Activated B cell treated with CpG ODN at 0.5 μM for 24 hours (primary cell): ENCODE results near the gene UXS1. TPM values are rescaled to one million over a fixed set of nuclear protein-coding genes. Genes with fewer than 3 reads are reported as not detected.

ENCODE experiments used
- ATAC-seq: fragments of 200-7000 bp; cut with Tn5 transposase; one replicate; pipeline ENCODE4 v1.10.0; 2021; ENCODE audit warnings: low read depth, mild to moderate bottlenecking, moderate library complexity
- CTCF ChIA-PET: fragments of 350-600 bp; sonication (Branson Sonifier 250); formaldehyde crosslinking; loops from one replicate; lab custom pipeline; 2021; ENCODE audit warnings: antibody characterized with exemption; lab: Charles Lee
- POLR2A ChIA-PET: fragments of 350-600 bp; sonication (Branson Sonifier 250); formaldehyde crosslinking; loops from one replicate; lab custom pipeline; 2021; ENCODE audit warnings: antibody characterized with exemption; lab: Charles Lee
- DNase-seq: peaks from one replicate; pipeline ENCODE4 v3.0.0; 2022
- H3K27ac Mint-ChIP-seq: one replicate; pipeline ENCODE4 v1.8.0; 2020; ENCODE audit warnings: mixed read lengths
- H3K27me3 Mint-ChIP-seq: one replicate; pipeline ENCODE4 v1.8.0; 2021; ENCODE audit warnings: mixed read lengths
- H3K36me3 Mint-ChIP-seq: one replicate; pipeline ENCODE4 v1.8.0; 2021; ENCODE audit warnings: low read depth, mixed read lengths
- H3K4me1 Mint-ChIP-seq: one replicate; pipeline ENCODE4 v1.8.0; 2021; ENCODE audit warnings: mixed read lengths
- H3K4me3 Mint-ChIP-seq: one replicate; pipeline ENCODE4 v1.8.0; 2020; ENCODE audit warnings: mild to moderate bottlenecking, mixed read lengths
- H3K9me3 Mint-ChIP-seq: one replicate; pipeline ENCODE4 v1.8.0; 2020; ENCODE audit warnings: mixed read lengths
- CTCF ChIP-seq: fragments of 200-600 bp; IDR thresholded peaks from one replicate; pipeline ENCODE4 v1.8.0; 2022; ENCODE audit warnings: antibody characterized with exemption, mild to moderate bottlenecking
- intact Hi-C: fragments of 100-400 bp; cut with micrococcal nuclease; formaldehyde crosslinking; loops from one replicate; pipeline ENCODE4 v1.15.1; 2024
- total RNA-seq: library from RNA; stranded (reverse); gene quantifications from 2 replicates; pipeline ENCODE4 v1.2.3, GENCODE V29; 2022

UXS1 gene
- total RNA-seq, 1 donor from 2014 or later: 24.2 TPM

GRCh38 chr2:106201661-106202060 lies 7.6 kb upstream of the UXS1 start:
- no peaks in the 10 kb centered on the region for H3K36me3 Mint-ChIP-seq
- no peak overlapping the region for H3K27ac Mint-ChIP-seq
- no peaks in the 10 kb centered on the region for H3K4me1 Mint-ChIP-seq
- ChIA-PET POLR2A (no interaction called here), CTCF (no interaction called here)
- H3K9me3 Mint-ChIP-seq: no peaks in the 10 kb centered on the region
- H3K4me3 Mint-ChIP-seq: no peak overlapping the region
- H3K27me3 Mint-ChIP-seq: peaks cover 11% of the 10 kb centered on the region
- ATAC-seq: no peak
- DNase-seq: no peak
- intact Hi-C loops: no loop called here
- no peak for TF ChIP-seq CTCF

- no peaks in the 10 kb centered on the region for H3K9me3 Mint-ChIP-seq
- POLR2A ChIA-PET: no interaction called here
- peaks cover 3% of the 10 kb centered on the region for H3K36me3 Mint-ChIP-seq
- H3K27me3 Mint-ChIP-seq: peaks cover 11% of the 10 kb centered on the region
- ATAC-seq (no peak), DNase-seq (no peak)
- TF ChIP-seq CTCF: no peak
- intact Hi-C loops: loop anchor here (5.0 to 10.0 kb wide), 2 partner anchors 74 to 423 kb away; no protein-coding TSS in a partner anchor
- peaks cover 11% of the 10 kb centered on the region for H3K4me1 Mint-ChIP-seq
- H3K4me3 Mint-ChIP-seq: no peak overlapping the region
- no peak overlapping the region for H3K27ac Mint-ChIP-seq
- CTCF ChIA-PET: no interaction called here
Observed at GRCh38 chr2:106197878-106198277, 3.8 kb upstream of the UXS1 start.

GRCh38 chr2:106195981-106196380 lies 1.9 kb upstream of the UXS1 start:
- Mint-ChIP-seq H3K27ac (no peak overlapping the region), H3K4me1 (peaks cover 29% of the 10 kb centered on the region), H3K36me3 (peaks cover 3% of the 10 kb centered on the region), H3K4me3 (no peak overlapping the region), H3K9me3 (no peaks in the 10 kb centered on the region), H3K27me3 (peaks cover 9% of the 10 kb centered on the region)
- TF ChIP-seq CTCF: no peak
- no peak for DNase-seq
- intact Hi-C loops: loop anchor here (2.0 to 10.0 kb wide), 3 partner anchors 76 to 449 kb away; no protein-coding TSS in a partner anchor
- no peak for ATAC-seq
- POLR2A ChIA-PET: no interaction called here
- CTCF ChIA-PET: no interaction called here

- POLR2A ChIA-PET: no interaction called here
- Mint-ChIP-seq H3K36me3 (peaks cover 3% of the 10 kb centered on the region), H3K4me1 (peaks cover 31% of the 10 kb centered on the region), H3K27ac (no peak overlapping the region), H3K4me3 (peak overlapping the region; percentile 95), H3K9me3 (no peaks in the 10 kb centered on the region), H3K27me3 (peaks cover 5% of the 10 kb centered on the region)
- no peak for ATAC-seq
- TF ChIP-seq CTCF: no peak
- no peak for DNase-seq
- CTCF ChIA-PET: no interaction called here
- intact Hi-C loops: loop anchor here (2.0 to 10.0 kb wide), 3 partner anchors 77 to 449 kb away; no protein-coding TSS in a partner anchor
Observed at GRCh38 chr2:106195456-106195855, 1.4 kb upstream of the UXS1 start.

GRCh38 chr2:106193690-106193976 lies 468 bp downstream of the UXS1 start:
- no peak for TF ChIP-seq CTCF
- no peaks in the 10 kb centered on the region for H3K27me3 Mint-ChIP-seq
- DNase-seq: no peak
- ChIA-PET CTCF (interaction anchor here (1.2 kb wide), 1 partner anchor 19 kb away, joined by 4 read pairs; no protein-coding TSS in a partner anchor), POLR2A (interaction anchor here (0.9 to 5.9 kb wide), 4 partner anchors 33 to 86 kb away, joined by 3 to 34 read pairs (median 4); no protein-coding TSS in a partner anchor)
- peaks cover 3% of the 10 kb centered on the region for H3K36me3 Mint-ChIP-seq
- no peak for ATAC-seq
- H3K9me3 Mint-ChIP-seq: no peaks in the 10 kb centered on the region
- peaks cover 47% of the 10 kb centered on the region for H3K4me1 Mint-ChIP-seq
- intact Hi-C loops: loop anchor here (2.0 to 10.0 kb wide), 5 partner anchors 17 to 1216 kb away; partner anchors contain the start of gene C2orf49
- H3K4me3 Mint-ChIP-seq: peak overlapping the region; percentile 84
- H3K27ac Mint-ChIP-seq: peak overlapping the region; percentile 77
